Suprapubic skin (tissue), 2 donors: ENCODE measurements around the gene DMKN.

Source experiments
- EP300 ChIP-seq: sonication (generic); formaldehyde crosslinking; IDR thresholded peaks from one replicate; pipeline ENCODE4 v1.6.1; 2017; ENCODE audit warnings: antibody characterized with exemption
- POLR2A ChIP-seq, 2 donors: fragments of 450-650 bp; IDR thresholded peaks; one replicate each; pipeline ENCODE4 v1.6.1; 2017; ENCODE audit warnings: antibody characterized with exemption in 2 of 2, mild to moderate bottlenecking in 2 of 2, moderate library complexity in 2 of 2

DNA sequence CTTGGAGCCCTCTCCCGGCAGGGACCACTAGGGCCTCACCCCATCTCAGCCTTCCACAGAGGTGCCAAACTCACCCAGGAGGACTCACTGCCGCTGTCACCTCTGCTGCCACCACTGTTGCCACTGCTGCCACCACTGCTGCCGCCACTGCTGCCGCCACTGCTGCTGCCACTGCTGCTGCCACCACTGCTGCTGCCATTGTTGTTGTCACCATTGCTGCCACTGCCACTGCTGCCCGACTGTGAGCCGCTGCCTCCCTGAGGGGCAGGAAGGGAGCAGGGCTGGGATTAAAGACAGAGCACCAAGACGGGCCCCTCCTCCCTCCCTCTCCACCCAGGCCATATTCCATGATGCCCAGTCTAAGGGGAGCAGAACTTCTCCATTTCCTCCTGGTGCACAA lies 2.1 kb downstream of the DMKN start:
- TF ChIP-seq EP300: no peak
- no peak for TF ChIP-seq POLR2A (IDR thresholded peaks at IDR 0.05)
